ENCODE results near the gene KCNQ5. TPM values are rescaled to one million over a fixed set of nuclear protein-coding genes. Genes with fewer than 3 reads are reported as not detected.

Gene KCNQ5
- total RNA-seq, 4 donors from 2014 or later: 0.30 to 0.57 (median 0.42) TPM; not detected in 1

DNA sequence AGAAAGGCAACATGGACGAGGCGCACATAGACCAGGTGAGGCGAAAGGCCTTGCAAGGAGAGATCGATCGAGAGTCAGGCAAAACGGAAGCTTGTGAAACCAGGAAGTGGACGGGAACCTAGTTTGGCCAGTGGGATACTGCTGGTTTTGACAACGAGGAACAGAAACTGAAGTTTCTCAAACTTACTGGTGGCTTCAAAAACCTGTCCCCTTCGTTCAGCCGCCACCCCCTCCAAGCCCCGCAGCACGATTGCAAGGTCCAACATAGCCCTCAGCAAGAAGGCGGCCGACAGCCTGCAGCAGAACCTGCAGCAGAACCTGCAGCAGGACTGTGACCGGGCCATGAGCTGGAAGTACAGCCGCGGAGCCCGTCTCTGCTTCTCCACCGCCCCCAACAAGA, 365.4 kb downstream of the KCNQ5 start:
- Histone ChIP-seq H3K27me3 (no peaks in the 10 kb centered on the region), H3K27ac (no peak overlapping the region), H3K9me3 (no peaks in the 10 kb centered on the region), H3K36me3 (no peaks in the 10 kb centered on the region), H3K4me1 (no peaks in the 10 kb centered on the region), H3K4me3 (no peak overlapping the region)
- 91% methylated on average over 14 of the region's 19 CpGs for WGBS
- TF ChIP-seq POLR2A (IDR thresholded peaks at IDR 0.05) (no peak), POLR2AphosphoS5 (IDR thresholded peaks at IDR 0.05) (no peak)
- TF ChIP-seq, protein P1, sequence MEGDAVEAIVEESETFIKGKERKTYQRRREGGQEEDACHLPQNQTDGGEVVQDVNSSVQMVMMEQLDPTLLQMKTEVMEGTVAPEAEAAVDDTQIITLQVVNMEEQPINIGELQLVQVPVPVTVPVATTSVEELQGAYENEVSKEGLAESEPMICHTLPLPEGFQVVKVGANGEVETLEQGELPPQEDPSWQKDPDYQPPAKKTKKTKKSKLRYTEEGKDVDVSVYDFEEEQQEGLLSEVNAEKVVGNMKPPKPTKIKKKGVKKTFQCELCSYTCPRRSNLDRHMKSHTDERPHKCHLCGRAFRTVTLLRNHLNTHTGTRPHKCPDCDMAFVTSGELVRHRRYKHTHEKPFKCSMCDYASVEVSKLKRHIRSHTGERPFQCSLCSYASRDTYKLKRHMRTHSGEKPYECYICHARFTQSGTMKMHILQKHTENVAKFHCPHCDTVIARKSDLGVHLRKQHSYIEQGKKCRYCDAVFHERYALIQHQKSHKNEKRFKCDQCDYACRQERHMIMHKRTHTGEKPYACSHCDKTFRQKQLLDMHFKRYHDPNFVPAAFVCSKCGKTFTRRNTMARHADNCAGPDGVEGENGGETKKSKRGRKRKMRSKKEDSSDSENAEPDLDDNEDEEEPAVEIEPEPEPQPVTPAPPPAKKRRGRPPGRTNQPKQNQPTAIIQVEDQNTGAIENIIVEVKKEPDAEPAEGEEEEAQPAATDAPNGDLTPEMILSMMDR (IDR thresholded peaks at IDR 0.05): no peak
- no peak for DNase-seq (ENCODE audit: low spot score in 2 of 2)

DNA sequence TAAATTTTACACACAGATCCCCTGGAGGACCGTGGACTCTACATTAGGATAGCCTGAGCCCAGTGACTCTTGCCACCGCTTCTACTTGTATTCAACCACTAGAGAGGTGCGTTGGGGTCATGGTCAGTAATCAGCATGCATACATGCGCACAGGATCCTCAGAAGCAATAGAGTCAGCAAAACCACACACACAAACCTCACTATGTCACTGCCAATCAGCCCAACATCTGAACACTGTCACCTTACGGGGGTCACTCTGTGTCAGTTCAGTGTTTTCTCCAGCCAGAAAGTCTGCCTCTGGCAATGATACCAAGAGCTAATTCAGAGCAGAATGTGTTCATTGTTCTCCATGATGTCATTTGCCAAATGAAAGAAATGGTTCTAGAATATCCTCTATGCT, 378.1 kb downstream of the KCNQ5 start:
- 79% methylated on average over 5 of the region's 5 CpGs for WGBS
- Histone ChIP-seq H3K27me3 (no peaks in the 10 kb centered on the region), H3K4me1 (no peaks in the 10 kb centered on the region), H3K27ac (no peak overlapping the region), H3K9me3 (no peaks in the 10 kb centered on the region), H3K4me3 (no peak overlapping the region), H3K36me3 (no peaks in the 10 kb centered on the region)
- no peak for TF ChIP-seq EP300 (IDR thresholded peaks at IDR 0.05)
- TF ChIP-seq, protein P1 (IDR thresholded peaks at IDR 0.05): no peak
- TF ChIP-seq POLR2AphosphoS5 (IDR thresholded peaks at IDR 0.05): no peak
- no peak for TF ChIP-seq POLR2A (IDR thresholded peaks at IDR 0.05)
- no peak for DNase-seq (ENCODE audit: low spot score in 2 of 2)

DNA sequence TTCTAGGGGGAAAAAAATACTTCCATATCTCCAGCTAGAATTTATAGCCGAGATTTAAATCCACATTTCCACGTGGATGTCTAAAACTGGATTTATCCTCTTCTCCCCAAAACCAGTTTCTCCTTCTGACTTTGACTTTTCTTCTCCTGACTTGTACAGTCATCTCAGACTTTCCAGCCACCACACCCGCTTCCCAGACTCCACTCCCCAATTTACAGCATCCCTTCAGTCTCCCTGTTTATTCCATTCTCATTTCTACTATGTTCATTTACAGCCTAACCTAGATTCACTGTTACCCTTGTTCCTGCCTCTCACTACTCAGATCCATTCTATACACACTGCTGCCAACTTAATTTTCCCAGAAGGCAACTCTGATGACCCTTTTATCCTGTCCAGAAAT, 378.6 kb downstream of the KCNQ5 start:
- Histone ChIP-seq H3K27me3 (no peaks in the 10 kb centered on the region), H3K4me3 (no peak overlapping the region), H3K4me1 (no peaks in the 10 kb centered on the region), H3K27ac (no peak overlapping the region), H3K9me3 (no peaks in the 10 kb centered on the region), H3K36me3 (no peaks in the 10 kb centered on the region)
- no peak for TF ChIP-seq EP300 (IDR thresholded peaks at IDR 0.05)
- DNase-seq (ENCODE audit: low spot score in 2 of 2): no peak
- WGBS: 78% methylated on average over 3 of the region's 3 CpGs

DNA sequence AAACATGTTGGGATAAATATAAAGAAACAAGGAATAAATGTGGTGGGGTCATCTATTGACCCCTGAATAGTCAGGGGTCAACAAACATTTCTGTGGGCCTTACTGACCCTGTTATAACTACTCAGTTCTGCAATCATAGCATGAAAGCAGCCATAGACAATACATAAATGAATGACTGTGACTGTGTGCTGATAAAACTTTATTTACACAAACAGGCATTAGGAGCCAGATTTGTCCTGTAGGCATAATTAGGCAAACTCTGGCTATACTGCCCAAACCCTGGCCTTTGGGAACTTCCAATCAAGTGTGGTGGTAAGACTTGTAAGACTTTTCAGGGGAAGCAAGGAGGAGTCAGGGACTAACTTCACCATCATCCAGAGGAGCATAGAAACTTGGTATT, 380.7 kb downstream of the KCNQ5 start:
- no peaks in the 10 kb centered on the region for H3K4me1 ChIP-seq
- H3K27me3 ChIP-seq: no peaks in the 10 kb centered on the region

DNA sequence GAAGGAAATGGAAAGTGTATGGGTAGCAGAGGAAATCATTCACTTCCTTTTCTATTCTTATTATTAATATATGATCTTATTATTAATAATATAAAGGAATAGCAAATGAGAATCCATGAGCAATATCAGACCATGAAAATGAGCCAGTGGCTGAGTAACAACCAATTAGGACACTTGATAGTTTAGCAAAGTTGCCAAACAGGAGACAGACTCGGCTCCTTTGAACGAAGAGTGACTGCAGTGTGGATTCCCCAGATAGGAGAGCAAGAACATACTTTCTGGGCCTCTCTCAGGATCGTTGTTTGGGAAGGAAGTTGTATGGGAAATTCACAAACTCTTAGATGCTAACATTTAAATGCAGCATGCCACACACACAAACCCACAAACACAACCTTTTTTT, 381.4 kb downstream of the KCNQ5 start:
- H3K27me3 ChIP-seq: no peaks in the 10 kb centered on the region
- TF ChIP-seq EP300 (IDR thresholded peaks at IDR 0.05) (no peak), POLR2A (IDR thresholded peaks at IDR 0.05) (no peak)
- no peak overlapping the region for H3K4me3 ChIP-seq
- DNase-seq (ENCODE audit: low spot score in 2 of 2): no peak
- no peaks in the 10 kb centered on the region for H3K36me3 ChIP-seq
- 71% methylated on average over 3 of the region's 3 CpGs for WGBS
- no peaks in the 10 kb centered on the region for H3K4me1 ChIP-seq
- H3K27ac ChIP-seq: no peak overlapping the region
- H3K9me3 ChIP-seq: no peaks in the 10 kb centered on the region

More for the DNA sequence above, 380.7 kb downstream of the KCNQ5 start:
- TF ChIP-seq, protein P1 (IDR thresholded peaks at IDR 0.05): no peak
- no peak for TF ChIP-seq EP300 (IDR thresholded peaks at IDR 0.05)
- no peak for TF ChIP-seq POLR2A (IDR thresholded peaks at IDR 0.05)
- TF ChIP-seq POLR2AphosphoS5 (IDR thresholded peaks at IDR 0.05): no peak
- no peaks in the 10 kb centered on the region for H3K36me3 ChIP-seq
- DNase-seq (ENCODE audit: low spot score in 2 of 2): no peak
- no peak overlapping the region for H3K4me3 ChIP-seq
- no peaks in the 10 kb centered on the region for H3K9me3 ChIP-seq
- H3K27ac ChIP-seq: no peak overlapping the region

DNA sequence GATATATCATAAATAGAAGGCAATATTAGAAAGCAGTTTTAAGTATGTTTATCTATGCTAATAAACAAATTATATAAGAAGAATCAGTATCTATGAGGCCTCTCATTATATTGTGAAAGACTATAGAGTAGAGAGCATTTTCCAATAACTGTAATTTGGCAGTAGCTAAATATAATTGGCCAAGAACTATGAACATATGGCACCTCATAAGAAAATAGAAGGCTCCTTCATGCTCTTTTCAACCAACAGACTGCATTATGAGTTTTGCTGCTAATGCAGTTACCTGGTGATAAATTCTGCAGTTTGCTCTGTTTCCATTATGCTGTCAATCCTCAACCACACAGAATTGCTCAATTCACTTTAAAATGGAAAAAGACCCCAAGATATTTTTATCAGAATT, 382.4 kb downstream of the KCNQ5 start:
- TF ChIP-seq EP300 (IDR thresholded peaks at IDR 0.05): no peak
- TF ChIP-seq, protein P1 (IDR thresholded peaks at IDR 0.05): no peak
- TF ChIP-seq POLR2AphosphoS5 (IDR thresholded peaks at IDR 0.05): no peak
- TF ChIP-seq POLR2A (IDR thresholded peaks at IDR 0.05): no peak
- no peak for DNase-seq (ENCODE audit: low spot score in 2 of 2)
- H3K27ac ChIP-seq: no peak overlapping the region
- no peaks in the 10 kb centered on the region for H3K9me3 ChIP-seq
- H3K27me3 ChIP-seq: no peaks in the 10 kb centered on the region
- H3K4me3 ChIP-seq: no peak overlapping the region
- no peaks in the 10 kb centered on the region for H3K4me1 ChIP-seq
- no peaks in the 10 kb centered on the region for H3K36me3 ChIP-seq

Measured in suprapubic skin (tissue), 4 donors.